Parathyroid adenoma (tissue), 2 donors: Measurements from ENCODE around the gene FAM83D.
A peak's percentile ranks its signal among the peaks of the same experiment; 100 is the strongest.

Source experiments
- H2AFZ ChIP-seq: fragments of 300-600 bp; sonication (generic); one replicate; pipeline ENCODE4 v1.7.0; 2017; ENCODE audit warnings: antibody characterized with exemption, mild to moderate bottlenecking
- H3K27ac ChIP-seq: fragments of 300-600 bp; sonication (generic); one replicate; pipeline ENCODE4 v1.7.0; 2017
- H3K27me3 ChIP-seq: fragments of 300-600 bp; sonication (generic); one replicate; pipeline ENCODE4 v1.7.0; 2017; ENCODE audit warnings: low read length; ENCODE audit not compliant: control insufficient read depth, insufficient read depth
- H3K36me3 ChIP-seq: fragments of 300-600 bp; sonication (generic); one replicate; pipeline ENCODE4 v1.7.0; 2017; ENCODE audit warnings: low read length; ENCODE audit not compliant: control insufficient read depth, insufficient read depth
- H3K4me1 ChIP-seq: fragments of 300-600 bp; sonication (generic); one replicate; pipeline ENCODE4 v1.7.0; 2017; ENCODE audit warnings: control low read depth
- H3K4me2 ChIP-seq: fragments of 300-600 bp; sonication (generic); one replicate; pipeline ENCODE4 v1.7.0; 2017; ENCODE audit warnings: low read length
- H3K4me3 ChIP-seq: fragments of 300-600 bp; sonication (generic); one replicate; pipeline ENCODE4 v1.7.0; 2017; ENCODE audit warnings: low read depth, low read length
- H3K79me2 ChIP-seq: fragments of 300-600 bp; sonication (generic); one replicate; pipeline ENCODE4 v1.7.0; 2017; ENCODE audit warnings: control low read depth
- H3K9ac ChIP-seq: fragments of 300-600 bp; sonication (generic); one replicate; pipeline ENCODE4 v1.7.0; 2017; ENCODE audit warnings: mild to moderate bottlenecking
- H3K9me3 ChIP-seq: fragments of 300-600 bp; sonication (generic); one replicate; pipeline ENCODE4 v1.7.0; 2017; ENCODE audit warnings: low read length; ENCODE audit not compliant: control insufficient read depth
- TF ChIP-seq, protein P1 (sequence below): fragments of 300-600 bp; sonication (generic); IDR thresholded peaks from one replicate; pipeline ENCODE4 v1.7.0; 2017; ENCODE audit warnings: antibody characterized with exemption, mild to moderate bottlenecking
- donor health status: primary hyperparathyroidism.

The FAM83D gene, protein sequence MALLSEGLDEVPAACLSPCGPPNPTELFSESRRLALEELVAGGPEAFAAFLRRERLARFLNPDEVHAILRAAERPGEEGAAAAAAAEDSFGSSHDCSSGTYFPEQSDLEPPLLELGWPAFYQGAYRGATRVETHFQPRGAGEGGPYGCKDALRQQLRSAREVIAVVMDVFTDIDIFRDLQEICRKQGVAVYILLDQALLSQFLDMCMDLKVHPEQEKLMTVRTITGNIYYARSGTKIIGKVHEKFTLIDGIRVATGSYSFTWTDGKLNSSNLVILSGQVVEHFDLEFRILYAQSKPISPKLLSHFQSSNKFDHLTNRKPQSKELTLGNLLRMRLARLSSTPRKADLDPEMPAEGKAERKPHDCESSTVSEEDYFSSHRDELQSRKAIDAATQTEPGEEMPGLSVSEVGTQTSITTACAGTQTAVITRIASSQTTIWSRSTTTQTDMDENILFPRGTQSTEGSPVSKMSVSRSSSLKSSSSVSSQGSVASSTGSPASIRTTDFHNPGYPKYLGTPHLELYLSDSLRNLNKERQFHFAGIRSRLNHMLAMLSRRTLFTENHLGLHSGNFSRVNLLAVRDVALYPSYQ

DNA sequence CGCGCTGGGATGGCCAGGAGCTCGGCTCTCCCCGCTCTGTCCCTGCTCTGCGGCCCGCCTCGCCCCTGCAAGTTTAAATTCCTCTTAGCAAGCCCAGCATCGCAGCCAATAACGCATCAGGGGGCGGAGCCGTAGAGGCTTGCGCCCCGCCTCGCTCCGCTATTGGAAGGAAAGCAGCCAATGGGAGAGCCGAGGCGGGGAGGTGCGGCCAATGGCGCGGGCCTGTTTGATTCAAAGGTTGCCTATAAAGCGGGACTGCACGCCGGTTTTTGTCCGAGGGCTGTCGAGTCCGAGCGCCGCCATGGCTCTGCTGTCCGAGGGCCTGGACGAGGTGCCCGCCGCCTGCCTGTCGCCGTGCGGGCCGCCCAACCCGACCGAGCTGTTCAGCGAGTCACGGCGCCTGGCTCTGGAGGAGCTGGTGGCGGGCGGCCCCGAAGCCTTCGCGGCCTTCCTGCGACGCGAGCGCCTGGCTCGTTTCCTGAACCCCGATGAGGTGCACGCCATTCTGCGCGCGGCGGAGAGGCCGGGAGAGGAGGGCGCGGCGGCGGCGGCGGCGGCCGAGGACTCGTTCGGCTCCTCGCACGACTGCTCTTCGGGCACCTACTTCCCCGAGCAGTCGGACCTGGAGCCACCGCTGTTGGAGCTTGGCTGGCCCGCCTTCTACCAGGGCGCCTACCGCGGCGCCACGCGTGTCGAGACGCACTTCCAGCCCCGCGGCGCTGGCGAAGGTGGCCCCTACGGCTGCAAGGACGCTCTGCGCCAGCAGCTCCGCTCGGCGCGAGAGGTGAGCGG is at the start of gene FAM83D:
Gene FAM83D, plus strand, starts transcription at position 276 of the 792 bp plus-strand sequence. Its CDS starts 26 bp downstream, at position 302.
- no peak within 1 kb of the TSS for H3K27ac ChIP-seq
- peak within 1 kb of the TSS; percentile 92 for H3K4me2 ChIP-seq
- peak within 1 kb of the TSS; percentile 95 for H2AFZ ChIP-seq
- TF ChIP-seq, protein P1, sequence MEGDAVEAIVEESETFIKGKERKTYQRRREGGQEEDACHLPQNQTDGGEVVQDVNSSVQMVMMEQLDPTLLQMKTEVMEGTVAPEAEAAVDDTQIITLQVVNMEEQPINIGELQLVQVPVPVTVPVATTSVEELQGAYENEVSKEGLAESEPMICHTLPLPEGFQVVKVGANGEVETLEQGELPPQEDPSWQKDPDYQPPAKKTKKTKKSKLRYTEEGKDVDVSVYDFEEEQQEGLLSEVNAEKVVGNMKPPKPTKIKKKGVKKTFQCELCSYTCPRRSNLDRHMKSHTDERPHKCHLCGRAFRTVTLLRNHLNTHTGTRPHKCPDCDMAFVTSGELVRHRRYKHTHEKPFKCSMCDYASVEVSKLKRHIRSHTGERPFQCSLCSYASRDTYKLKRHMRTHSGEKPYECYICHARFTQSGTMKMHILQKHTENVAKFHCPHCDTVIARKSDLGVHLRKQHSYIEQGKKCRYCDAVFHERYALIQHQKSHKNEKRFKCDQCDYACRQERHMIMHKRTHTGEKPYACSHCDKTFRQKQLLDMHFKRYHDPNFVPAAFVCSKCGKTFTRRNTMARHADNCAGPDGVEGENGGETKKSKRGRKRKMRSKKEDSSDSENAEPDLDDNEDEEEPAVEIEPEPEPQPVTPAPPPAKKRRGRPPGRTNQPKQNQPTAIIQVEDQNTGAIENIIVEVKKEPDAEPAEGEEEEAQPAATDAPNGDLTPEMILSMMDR = no peak
- no peaks in the 10 kb centered on the region for H3K27me3 ChIP-seq
- H3K4me3 ChIP-seq = peak within 1 kb of the TSS; percentile 63
- no peaks in the 10 kb centered on the region for H3K9me3 ChIP-seq
- H3K4me1 ChIP-seq = peaks cover 7% of the 10 kb centered on the region
- no peaks in the 10 kb centered on the region for H3K36me3 ChIP-seq
- no peak within 1 kb of the TSS for H3K9ac ChIP-seq
- no peaks in the 10 kb centered on the region for H3K79me2 ChIP-seq

DNA sequence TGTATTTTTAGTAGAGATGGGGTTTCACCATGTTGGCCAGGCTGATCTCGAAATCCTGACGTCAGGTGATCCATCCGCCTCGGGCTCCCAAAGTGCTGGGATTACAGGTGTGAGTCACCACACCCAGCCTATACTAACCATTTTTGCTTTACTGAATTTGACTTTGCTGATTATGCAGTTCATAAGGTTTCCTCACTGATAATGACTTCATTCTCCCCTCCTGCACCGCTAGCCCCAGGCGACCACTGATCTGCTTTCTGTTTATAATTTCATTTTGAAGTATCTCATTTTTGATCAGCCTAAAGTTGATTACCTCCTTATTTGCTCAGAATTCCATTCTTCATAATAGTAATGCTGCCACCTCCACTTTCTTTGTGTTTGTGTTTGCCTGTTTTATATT is 48.7 kb upstream of the FAM83D start:
- peaks cover 12% of the 10 kb centered on the region for H3K4me1 ChIP-seq
- H3K27me3 ChIP-seq = no peaks in the 10 kb centered on the region

DNA sequence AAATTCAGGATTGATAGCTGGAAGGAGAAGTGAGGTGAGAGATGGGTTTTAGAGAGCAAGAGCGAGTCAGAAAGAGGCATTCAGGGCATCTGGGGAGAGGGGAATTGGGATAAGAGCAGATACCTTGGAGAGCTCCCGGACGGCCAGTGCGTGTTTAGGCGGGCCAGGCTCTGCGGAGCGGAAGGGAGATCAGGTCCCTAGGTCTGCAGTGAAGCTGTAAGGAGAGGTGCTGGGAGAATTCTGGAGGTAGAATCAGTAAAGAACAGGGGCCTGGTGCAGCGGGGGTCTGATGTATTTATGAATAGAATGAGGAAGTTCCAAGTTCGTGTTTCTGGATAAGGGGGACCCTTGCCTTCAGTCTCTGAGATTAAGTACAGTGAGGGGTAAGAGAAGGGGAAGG is 47.4 kb upstream of the FAM83D start:
- peaks cover 16% of the 10 kb centered on the region for H3K4me1 ChIP-seq
- H3K27ac ChIP-seq = no peak overlapping the region

More for the DNA sequence above, 48.7 kb upstream of the FAM83D start:
- Histone ChIP-seq H3K27ac (no peak overlapping the region), H3K36me3 (no peaks in the 10 kb centered on the region), H3K9me3 (no peaks in the 10 kb centered on the region), H3K79me2 (no peaks in the 10 kb centered on the region), H3K4me2 (no peak overlapping the region), H3K4me3 (no peak overlapping the region), H3K9ac (no peak overlapping the region), H2AFZ (no peak overlapping the region)
- TF ChIP-seq, protein P1 = no peak

DNA sequence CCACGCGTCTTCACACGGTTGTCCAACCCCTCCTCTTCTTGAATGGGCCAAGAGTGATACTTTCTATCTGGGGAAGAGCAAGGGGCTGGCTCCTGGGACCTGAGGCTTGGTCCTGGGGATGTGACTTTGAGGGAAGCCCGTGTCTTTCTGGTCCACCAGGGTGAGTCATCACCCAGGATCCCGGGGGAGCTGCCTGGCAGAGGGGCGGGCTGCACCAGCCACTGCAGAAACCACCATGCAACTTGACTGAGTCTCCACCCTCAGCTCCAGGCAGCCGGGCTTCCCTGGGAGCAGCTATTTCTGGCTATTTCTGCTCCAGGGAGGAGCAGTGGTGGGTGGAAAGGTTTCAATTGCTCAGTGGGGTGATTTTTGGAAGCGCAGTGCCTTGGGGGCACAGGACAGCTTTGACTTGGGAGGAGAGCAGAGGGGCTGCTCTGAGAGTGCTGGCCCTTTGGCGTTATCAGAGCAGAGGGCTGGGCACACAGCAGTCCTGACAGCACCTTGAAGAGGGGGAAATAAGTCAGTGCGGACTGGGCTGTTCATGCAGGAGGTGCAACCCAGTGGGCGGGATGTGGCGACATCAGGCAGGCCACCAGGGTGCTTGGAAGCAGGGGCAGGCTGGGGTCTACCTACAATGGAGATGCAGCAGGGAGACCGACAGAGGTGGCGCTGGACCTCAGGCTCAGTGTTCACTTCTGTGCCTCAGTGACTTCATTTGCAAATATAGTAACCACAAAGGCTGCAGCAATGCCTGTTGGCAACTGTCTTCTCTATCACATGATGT is 45.1 kb upstream of the FAM83D start:
- H3K27ac ChIP-seq = no peak overlapping the region
- no peaks in the 10 kb centered on the region for H3K27me3 ChIP-seq
- H3K79me2 ChIP-seq = no peaks in the 10 kb centered on the region
- TF ChIP-seq, protein P1 = no peak
- H3K4me3 ChIP-seq = no peak overlapping the region
- no peak overlapping the region for H3K9ac ChIP-seq
- H3K9me3 ChIP-seq = no peaks in the 10 kb centered on the region
- H2AFZ ChIP-seq = no peak overlapping the region
- peaks cover 3% of the 10 kb centered on the region for H3K4me1 ChIP-seq
- H3K4me2 ChIP-seq = no peak overlapping the region
- no peaks in the 10 kb centered on the region for H3K36me3 ChIP-seq

More for the DNA sequence above, 47.4 kb upstream of the FAM83D start:
- Histone ChIP-seq H3K27me3 (no peaks in the 10 kb centered on the region), H3K9ac (no peak overlapping the region), H3K9me3 (no peaks in the 10 kb centered on the region), H3K79me2 (no peaks in the 10 kb centered on the region), H3K4me2 (no peak overlapping the region), H2AFZ (no peak overlapping the region), H3K4me3 (no peak overlapping the region), H3K36me3 (no peaks in the 10 kb centered on the region)
- TF ChIP-seq, protein P1 = no peak
